NCI-H1694 (cell line): ENCODE measurements around the gene VTCN1.

ENCODE experiments used
- DNase-seq: peaks from one replicate; lab custom pipeline; 2025; lab: John Stamatoyannopoulos, UW

VTCN1 gene

GRCh38 chr1:117209094-117209493 is 1.6 kb downstream of the VTCN1 start:
- no peak for DNase-seq

GRCh38 chr1:117208580-117208979 is 2.1 kb downstream of the VTCN1 start:
- no peak for DNase-seq

- DNase-seq: no peak
These were observed 5.4 kb downstream of the VTCN1 start for GRCh38 chr1:117205368-117205767.

- no peak for DNase-seq
These were observed 8.9 kb downstream of the VTCN1 start for GRCh38 chr1:117201808-117202207.

GRCh38 chr1:117198097-117198496 is 12.6 kb downstream of the VTCN1 start:
- DNase-seq: no peak

GRCh38 chr1:117189726-117190125 is 21.0 kb downstream of the VTCN1 start:
- no peak for DNase-seq

- DNase-seq: no peak
These were observed 21.8 kb downstream of the VTCN1 start for GRCh38 chr1:117188816-117189437.

GRCh38 chr1:117188170-117188815 is 22.4 kb downstream of the VTCN1 start:
- no peak for DNase-seq

GRCh38 chr1:117183112-117183511 is 27.6 kb downstream of the VTCN1 start:
- no peak for DNase-seq

GRCh38 chr1:117182319-117182718 is 28.4 kb downstream of the VTCN1 start:
- DNase-seq: no peak

- no peak for DNase-seq
These were observed 29.1 kb downstream of the VTCN1 start for GRCh38 chr1:117181630-117182041.

GRCh38 chr1:117180147-117180967 is 30.4 kb downstream of the VTCN1 start:
- DNase-seq: no peak

GRCh38 chr1:117179471-117179870 is 31.3 kb downstream of the VTCN1 start:
- no peak for DNase-seq

- no peak for DNase-seq
These were observed 32.0 kb downstream of the VTCN1 start for GRCh38 chr1:117178756-117179155.

GRCh38 chr1:117177376-117177775 is 33.4 kb downstream of the VTCN1 start:
- no peak for DNase-seq

GRCh38 chr1:117176579-117176978 is 34.1 kb downstream of the VTCN1 start:
- DNase-seq: no peak

GRCh38 chr1:117174851-117175250 is 35.9 kb downstream of the VTCN1 start:
- no peak for DNase-seq

GRCh38 chr1:117173691-117174090 is 37.0 kb downstream of the VTCN1 start:
- DNase-seq: peak; percentile 59

- DNase-seq: no peak
These were observed 37.7 kb downstream of the VTCN1 start for GRCh38 chr1:117173006-117173405.

- DNase-seq: no peak
These were observed 38.7 kb downstream of the VTCN1 start for GRCh38 chr1:117171900-117172511.

GRCh38 chr1:117169871-117170596 is 40.7 kb downstream of the VTCN1 start:
- no peak for DNase-seq

- DNase-seq: no peak
These were observed 43.3 kb downstream of the VTCN1 start for GRCh38 chr1:117167402-117167801.
